ENCODE results near the gene IL25.

IL25 gene

DNA sequence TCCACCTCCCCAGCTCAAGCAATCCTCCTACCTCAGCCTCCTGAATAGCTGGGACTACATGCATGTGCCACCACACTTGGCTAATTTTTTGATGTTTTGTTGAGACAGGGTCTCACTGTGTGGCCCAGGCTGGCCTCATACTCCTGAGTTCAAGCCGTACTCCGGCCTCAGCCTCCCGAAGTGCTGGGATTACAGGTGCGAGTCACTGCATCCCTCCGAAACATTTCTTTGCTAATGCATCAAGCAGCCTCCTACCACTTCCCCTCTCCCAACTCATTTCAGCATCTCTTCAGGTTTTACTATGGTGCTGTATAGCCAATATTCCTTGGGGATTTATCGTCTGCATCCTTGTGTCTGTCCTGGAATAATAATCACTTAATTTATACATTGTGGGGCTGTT lies 17.6 kb upstream of the IL25 start:
- no peak for DNase-seq

DNA sequence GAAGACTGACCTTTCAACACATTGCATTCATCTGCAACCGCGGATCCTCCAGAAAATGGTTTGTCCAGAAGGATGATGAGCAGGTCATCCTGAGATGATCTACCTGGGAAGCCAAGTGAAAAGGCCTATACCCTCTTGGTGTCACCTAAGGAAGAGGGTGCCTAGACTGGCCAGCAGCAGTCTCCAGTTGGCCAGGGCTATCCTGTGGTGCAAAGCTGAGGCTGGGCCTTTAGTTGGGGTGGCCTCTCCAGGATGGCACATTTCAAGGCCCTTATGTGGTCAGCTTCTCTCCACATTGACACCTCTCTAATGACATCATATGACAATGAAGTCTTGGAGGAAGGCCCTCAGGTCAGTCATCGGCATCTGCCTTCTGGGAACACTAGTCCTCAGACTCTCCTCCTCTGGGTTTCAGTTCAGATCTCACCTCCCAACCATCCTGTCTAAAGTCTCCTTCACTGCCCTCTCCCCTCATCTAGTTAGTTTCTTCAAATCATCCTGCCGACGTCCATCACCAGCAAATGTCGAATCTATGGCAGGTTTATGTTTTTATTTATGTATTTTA lies 16.7 kb upstream of the IL25 start:
- DNase-seq: no peak

DNA sequence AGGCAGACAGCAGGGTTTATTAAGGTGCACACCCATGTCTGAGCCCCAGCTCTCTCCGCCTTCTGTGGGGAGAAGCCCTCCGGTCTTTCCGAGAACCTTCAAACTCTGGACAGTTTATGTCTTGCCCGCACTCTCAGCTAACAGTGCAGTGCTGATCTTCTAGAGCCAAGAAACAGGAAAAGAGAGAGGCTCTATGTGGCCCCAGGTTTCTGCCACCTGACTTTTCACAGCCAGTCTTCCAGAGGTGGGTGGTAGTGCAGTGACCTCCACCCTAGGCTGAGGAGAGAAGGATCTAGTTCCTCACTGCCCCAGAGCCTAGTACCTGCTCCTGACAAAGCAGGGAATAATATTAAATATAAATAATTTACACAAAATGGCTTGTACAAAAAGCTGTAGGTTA lies 15.9 kb upstream of the IL25 start:
- DNase-seq: no peak

DNA sequence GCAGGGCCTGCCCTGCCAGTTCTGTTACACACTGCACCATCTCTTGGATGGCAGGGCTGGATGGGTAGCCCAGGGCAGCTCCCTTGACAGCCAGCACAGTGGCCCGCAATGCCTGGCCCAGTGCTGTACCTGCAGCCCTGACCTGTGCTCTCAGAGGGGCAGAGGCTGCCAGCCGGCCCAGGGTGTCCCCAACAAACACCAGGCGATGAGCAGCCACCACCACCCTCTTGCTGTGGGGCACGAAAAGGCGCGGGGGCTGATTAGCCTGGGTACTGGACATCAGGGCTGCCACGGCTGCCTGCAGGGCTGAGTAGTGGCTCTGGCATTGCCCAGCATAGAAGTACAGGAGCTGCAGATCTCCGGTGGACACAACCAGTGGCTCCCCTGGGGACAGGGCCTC lies 15.3 kb upstream of the IL25 start:
- no peak for DNase-seq

DNA sequence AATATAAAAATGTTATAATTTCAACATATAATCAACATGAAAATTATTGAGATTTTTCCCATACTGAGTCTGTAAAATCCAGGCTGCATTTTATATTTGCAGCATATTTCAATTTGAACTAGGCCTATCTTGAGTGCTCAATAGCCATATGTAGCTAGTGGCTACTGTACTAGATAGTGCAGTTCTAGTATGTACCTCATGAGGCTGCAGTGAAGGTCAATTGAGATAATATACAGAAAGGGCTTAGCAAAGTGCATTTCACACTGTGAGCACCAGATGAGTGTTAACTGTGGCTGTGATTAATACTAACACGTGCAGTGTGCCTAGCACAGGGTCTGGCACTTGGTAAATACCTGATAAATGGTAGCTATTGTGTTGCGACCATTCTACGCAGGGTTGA lies 14.6 kb upstream of the IL25 start:
- no peak for DNase-seq

DNA sequence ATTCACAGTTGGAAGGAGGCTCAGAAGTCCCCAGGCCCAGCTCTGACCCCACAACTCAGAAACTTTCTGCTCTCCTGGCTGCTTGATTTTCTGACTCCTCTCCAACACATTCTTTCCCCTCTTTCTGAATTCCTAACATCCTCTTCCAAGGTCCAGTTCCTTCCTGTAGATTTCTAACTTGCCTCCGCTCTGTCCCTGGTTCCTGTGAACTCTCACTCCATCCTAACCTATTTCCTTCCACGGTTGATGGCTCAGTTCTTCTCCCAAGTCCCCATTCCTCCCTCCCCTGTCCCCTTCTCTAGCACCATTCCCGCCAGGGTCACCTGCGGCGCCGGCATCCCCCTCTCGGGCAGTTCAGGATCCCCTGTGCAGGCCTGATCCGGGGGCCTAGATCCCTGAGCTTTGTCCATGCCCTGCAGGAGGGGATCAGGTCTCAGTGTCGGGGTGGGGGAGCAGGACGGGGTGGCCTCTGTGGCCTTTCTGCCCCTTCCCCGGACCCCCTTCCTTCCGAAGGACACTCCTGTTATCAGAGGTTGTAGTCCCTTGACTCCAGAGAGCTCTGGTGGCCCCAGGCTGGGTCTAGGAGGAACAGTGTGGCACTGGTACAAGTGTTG lies 13.9 kb upstream of the IL25 start:
- no peak for DNase-seq

DNA sequence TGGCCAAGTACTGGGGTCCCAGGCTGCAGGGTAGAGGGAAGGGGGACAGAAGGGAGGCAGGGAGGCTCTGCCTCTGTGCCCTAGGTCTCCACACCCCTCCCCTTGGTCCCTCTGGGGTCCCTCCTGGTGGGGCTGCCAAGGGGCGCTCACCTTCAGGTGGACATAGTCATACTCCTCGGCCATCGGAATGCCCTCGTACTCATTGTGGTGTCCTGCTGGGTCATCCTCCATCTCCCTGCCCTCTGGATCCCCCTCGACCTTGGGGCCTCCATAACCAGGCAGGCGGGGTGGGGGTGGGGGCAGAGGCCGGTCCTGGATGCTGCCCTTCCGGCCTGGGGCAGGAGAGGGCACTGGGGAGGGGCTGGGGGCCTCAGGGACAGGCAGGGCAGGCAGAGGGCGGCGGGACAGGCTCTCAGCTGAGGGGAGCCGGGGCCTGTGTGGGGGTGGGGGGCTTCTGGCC lies 13.4 kb upstream of the IL25 start:
- no peak for DNase-seq

DNA sequence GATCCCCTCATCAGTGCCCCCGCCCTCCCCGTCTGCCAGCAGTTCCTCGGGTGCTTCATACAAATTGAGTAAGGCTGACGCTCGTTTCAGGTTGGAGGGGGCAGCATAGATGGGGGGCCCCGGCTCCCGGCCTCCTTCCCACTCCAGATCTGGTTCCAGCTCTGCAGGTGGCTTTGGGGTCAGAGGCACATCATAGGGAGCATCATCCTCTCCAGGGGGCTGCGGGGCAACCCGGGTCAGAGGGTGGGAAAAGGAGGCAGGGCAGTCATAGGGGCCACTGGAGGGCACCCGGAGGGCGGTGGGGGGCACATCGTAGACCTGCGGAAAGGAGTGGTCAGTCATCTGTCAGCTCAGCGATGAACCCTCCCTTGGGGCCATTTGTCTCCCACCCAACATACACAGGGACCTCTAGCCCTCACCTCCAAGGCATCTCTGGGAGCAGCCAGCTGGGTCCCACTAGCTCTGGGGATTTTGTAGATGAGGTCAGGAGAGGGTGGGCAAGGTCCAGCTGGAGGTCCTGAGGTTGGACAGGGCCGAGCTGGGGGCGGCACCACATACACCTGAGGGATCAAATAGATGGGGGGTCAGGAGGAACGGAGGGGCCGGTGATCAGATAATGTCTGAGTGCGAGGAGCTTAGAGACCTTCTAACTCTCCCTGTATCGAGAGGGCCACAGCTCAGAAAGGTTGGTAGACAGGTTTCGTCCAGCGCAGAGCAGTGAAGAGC lies 12.7 kb upstream of the IL25 start:
- DNase-seq: no peak

DNA sequence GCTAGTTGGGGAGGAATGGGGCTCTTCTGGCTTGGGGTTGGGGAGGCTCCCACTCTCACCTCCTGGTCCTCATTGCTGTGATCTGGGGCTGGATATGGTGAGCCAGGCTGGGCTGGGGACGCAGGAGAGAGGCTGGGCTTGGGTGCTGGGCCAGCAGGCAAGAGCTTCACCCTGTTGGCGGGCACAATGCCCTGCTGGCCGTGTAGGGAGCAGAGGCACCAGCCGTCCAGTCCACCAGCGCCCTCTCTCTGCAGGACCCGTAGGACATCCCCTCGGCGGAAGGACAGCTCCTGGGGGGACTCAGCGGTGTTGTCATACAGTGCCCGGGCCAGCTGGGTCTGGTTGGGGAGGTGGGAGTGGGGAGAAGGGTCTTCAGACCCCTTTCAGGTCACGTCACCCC lies 12.1 kb upstream of the IL25 start:
- DNase-seq: no peak

DNA sequence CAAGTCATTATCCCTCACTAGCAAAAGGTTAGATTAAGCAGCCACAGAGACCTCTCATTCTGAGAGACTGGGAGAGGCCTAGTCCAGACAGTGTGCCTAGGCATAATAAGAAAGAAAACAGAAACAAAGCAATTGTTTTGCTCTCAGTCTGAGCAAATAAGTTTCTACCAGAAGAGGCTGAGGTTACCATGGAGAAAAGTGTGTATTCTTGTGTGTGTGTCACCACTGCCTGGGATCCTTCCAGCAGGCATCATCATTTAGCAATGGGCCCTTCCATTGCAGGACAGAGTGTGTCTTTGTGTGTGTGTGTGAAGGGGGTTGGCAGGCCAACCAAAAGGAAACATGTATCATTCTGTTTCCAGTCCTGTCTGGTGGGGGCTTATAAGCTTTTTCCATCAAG lies 11.3 kb upstream of the IL25 start:
- no peak for DNase-seq

DNA sequence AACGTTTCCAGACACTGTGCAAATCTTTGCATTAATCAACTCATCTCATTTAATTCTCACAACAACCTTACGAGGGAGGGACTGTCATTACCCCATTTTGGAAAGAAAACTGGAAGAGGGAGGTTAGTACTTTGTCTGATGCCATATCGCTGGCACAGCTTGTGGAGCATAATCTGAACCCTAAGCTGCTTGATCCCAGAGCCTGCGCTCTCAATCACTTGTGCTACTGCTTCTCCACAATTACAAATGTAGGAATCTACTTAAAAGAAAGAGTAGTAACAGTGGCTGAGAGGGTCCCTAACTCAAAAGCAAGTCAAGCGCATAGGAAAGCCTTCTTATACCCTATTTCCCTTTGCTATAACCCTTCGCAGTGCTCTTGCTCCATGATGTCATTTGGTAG lies 10.8 kb upstream of the IL25 start:
- DNase-seq: no peak

DNA sequence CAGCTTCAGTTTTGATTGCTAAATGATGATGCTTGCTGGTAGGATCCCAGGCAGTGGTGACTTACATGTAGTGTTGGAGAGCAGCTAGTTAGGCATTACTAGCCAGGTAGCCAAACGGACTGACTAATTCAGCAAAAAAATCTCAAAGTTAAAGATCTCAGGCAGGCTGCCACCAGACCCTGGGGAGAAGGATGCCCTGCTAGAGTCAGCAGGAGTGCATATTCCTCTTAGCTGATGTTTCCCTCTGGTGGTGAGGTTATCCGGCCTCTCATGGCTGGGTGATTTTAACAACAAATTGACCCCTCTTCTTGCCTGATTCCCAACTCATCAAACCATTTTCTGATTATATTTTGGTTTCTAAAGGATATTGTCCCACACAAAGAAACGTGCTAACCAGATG lies 10.4 kb upstream of the IL25 start:
- DNase-seq: no peak

DNA sequence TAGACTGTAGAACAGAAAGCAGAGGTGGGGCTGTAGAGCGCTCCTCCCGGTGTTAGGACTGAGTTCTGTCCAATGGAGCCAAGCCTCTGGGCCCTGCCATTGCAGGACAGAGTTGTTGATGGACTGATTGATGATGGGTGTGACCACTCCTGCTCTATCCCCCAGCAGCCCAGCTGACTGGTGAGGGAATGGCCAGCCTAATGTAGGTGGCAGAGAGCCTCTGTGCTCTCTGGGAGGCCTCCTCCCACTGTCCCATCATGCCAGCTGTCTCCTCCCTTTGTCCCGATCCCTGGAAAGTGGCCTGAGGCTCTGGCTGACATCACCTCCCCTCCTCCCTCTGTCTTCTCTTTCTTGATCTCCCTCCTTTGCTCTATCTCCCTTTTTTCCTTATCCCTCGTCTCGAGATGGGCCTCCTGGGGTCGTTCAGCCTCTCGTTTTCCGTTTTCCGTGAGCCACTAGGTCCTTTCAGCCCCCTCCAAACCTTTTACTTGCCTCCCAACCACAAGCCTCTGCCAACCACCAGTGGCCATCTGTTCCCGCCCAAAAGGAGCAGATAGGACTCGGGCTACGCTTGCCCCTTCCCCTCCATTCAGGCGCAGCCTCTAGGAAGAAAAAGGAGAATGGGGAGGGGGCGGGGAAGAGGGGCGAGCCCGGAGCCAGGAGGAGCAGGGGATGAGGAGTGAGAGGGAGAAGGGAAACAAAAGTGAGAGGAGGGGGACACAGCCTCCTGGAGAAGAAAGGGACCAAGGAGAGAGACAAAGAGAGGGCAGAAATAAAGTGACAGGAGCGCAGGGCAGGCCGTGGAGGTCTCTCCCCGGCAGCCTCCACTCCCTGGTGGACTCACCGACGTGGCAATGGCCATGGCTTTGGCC lies 8.2 kb upstream of the IL25 start:
- no peak for DNase-seq

DNA sequence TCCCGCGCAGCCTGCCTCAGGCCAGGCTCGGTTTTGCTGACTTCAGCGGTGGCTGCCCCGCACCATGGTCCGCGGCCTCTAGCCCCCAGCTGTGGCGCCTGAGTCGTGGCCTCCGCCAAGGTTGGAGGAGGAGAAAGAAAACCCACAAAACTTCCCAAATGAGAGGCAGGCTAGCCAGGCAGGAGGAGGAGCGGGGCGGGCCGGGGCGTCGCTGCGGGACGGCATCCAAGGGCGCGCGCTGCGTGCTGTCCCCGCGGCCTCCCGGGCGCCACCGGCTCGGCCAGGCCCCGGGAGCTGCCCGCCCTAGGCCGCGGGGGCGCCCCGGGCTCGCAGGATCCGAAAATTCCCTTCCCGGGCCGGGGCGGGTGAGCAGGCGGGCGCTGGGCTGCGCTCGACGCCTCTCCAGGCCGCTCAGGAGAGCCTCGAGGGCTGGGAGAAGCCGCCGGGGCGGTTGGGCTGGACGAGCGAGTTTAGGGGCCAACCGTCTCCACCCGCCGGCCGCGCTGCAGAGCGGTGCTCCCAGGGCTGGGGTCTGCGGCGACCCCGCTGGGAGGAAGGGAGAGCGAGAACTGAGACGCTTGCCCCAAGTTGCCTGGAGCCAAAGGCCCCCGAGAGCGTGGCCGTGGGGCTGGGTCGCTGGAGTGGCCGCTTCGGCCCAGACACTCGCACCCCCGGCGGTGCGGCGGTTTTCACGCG lies 7.4 kb upstream of the IL25 start, which contains the start of gene EFS:
EFS (minus strand) TSS at position 137 of the 696 bp plus-strand sequence. CDS start 147 bp downstream, outside the sequence.
- DNase-seq: no peak

DNA sequence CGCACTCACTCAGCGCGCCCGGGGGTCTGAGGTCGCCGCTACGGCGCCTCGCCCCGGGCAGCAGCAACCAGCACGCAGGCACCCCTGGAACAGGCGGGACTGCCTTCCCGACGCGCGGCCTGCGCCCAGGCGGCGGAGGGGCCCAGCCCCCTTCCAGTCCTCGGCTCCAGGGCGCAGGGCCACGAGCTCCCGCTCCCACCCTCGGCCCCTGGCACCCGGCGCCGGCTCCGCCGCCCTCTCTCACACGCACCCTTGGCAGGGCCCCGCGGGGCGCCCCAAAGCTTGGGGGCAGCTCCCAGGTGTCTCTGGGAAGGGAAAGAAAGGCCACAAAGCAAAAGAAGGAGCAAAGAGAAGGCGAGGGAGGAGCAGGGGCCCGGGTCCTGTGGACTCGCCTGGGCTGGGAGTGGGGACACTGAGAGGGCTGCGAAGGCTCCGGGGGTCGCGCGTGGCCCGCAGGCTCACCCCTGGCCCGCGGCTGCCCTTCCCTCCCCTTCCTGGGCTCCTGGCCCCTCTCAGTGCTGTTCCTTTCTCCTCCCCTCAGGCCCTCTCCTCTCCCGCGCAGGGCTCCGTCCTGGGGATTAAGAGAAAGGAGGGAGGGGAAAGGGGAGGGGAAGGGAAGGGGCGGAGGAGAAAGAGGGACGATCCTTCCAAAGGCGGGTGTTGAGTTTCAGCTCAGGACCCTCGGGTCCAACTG lies 6.7 kb upstream of the IL25 start:
- DNase-seq: no peak

DNA sequence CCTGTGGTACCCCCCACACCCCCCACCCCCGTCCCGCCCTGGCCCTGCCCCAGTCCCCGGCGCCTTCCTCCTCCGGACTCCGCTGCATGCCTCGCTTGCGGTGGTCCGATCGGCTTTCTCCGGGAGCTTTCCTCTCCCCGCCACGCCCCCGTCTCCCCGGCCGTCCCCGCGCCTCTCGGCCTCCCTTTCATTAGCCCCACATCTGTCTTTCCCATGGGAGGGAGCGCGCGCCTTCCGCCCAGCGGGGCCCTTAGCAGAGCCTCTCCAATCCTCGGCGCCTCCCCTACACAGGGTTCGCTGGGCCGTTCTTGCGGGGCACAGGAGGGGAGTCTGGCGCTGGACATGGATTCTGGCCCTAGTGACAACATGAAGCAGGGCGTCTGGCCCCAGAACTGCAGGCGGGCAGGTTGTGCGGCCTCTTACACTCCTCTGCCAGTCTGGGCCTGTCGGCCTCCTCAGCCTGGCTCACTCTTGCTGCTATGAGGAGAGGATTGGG lies 6.1 kb upstream of the IL25 start:
- DNase-seq: no peak

DNA sequence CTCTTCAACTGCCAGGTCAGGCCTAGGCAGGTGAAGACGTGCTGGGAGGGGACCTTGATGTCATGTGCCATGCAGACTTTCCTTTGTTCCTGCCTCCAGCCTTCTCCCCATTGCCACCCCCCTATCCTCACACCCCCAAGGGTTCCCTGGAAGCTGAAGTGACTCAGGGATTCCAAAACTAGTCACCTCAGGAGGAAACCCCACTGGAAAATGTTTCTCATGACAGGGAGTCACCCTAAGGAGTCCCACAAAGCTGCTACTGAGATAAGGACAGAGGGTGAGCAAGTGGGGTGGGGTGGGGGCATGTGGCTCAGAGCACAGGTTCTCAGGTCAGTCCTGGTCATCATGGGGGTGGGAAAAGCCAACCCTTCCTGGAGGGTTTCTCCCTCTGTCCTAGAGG lies 2.4 kb upstream of the IL25 start:
- no peak for DNase-seq

DNA sequence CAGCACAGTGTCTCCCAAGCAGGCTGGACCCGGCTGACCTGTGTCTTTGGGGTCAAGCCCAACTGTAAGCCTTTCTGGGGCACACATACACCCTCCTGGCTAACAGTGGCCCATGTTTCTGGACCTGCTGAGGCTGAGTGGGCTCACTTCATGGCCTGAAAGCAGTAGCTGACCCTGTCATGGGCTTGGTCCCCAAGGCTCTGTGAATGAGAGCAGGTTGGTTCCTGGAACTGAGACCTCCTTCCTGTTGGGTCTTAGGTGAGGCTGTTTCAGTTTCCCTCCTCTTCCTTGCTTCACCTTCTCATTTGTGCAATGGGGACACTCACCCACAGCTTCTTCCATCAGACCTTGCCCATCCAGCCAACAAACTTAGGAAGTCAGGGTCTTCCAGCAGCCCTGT lies 744 bp upstream of the IL25 start:
- DNase-seq: no peak

DNA sequence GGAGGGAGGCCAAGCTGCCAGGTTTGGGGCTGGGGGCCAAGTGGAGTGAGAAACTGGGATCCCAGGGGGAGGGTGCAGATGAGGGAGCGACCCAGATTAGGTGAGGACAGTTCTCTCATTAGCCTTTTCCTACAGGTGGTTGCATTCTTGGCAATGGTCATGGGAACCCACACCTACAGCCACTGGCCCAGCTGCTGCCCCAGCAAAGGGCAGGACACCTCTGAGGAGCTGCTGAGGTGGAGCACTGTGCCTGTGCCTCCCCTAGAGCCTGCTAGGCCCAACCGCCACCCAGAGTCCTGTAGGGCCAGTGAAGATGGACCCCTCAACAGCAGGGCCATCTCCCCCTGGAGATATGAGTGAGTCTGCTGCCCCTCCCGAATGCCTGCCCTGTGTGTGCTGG lies 432 bp downstream of the IL25 start:
- no peak for DNase-seq

DNA sequence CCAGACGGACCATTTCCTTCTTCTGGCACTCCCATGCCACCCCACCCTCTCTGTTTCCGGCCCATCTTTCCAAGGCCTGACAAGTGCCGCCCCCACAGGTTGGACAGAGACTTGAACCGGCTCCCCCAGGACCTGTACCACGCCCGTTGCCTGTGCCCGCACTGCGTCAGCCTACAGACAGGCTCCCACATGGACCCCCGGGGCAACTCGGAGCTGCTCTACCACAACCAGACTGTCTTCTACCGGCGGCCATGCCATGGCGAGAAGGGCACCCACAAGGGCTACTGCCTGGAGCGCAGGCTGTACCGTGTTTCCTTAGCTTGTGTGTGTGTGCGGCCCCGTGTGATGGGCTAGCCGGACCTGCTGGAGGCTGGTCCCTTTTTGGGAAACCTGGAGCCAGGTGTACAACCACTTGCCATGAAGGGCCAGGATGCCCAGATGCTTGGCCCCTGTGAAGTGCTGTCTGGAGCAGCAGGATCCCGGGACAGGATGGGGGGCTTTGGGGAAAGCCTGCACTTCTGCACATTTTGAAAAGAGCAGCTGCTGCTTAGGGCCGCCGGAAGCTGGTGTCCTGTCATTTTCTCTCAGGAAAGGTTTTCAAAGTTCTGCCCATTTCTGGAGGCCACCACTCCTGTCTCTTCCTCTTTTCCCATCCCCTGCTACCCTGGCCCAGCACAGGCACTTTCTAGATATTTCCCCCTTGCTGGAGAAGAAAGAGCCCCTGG lies 3.1 kb downstream of the IL25 start:
- no peak for DNase-seq

DNA sequence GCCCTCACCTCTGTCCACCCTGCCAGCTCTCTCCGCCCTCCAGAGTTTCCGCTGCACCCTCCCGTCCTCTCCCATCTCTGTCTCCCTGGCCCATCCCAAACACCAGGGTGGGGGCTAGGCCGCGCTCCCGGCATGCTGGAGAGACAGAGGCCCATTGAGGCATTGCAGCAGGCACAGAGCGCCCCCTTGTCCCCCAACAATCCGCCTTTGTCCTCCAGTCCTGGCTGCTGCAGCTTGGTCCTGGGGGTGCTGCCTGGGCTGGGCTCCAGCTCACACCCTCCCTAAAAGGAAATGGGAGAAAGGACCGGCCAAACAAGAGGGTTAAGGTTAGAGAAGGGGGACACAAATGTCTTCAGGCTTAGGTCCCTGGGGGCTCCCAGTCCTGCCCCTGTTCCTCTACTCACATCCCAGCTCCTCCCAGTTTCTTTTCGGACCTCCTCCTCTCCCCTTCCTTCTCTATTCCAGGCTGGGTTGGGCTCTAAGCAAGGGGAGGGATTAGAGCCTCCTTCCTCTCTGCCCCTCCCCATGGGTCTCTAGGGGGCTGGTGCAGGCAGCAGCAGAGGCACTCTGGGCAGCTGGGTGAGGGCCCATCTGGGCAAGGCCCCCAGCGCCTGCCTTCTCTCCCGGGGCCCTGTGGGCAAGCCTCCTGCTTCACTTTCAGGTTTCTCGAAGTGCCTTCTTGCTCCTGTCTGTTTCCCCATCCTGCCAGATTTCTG lies 4.0 kb downstream of the IL25 start, which contains the start of gene CMTM5:
CMTM5 (plus strand) TSS at position 565 of the 716 bp plus-strand sequence. CDS start 206 bp downstream, outside the sequence.
- DNase-seq: no peak
